CD14-positive monocyte (primary cell): Measurements from ENCODE around the gene HSPA12B. TPM values are rescaled to one million over a fixed set of nuclear protein-coding genes. Genes with fewer than 3 reads are reported as not detected.

ENCODE experiments used
- DNase-seq, 3 donors: peaks; one replicate each; pipeline ENCODE4 v3.0.0-alpha.2; 2011 to 2022
- H2AFZ ChIP-seq: 2 replicates; pipeline ENCODE4 v1.6.0; 2012; ENCODE audit warnings: mild to moderate bottlenecking, low read depth, low read length, inconsistent platforms; ENCODE audit not compliant: insufficient read depth, poor library complexity, severe bottlenecking
- H3K27ac ChIP-seq, 2 donors: 1 replicate in 1 of 2; 2 replicates in 1 of 2; pipeline ENCODE4 v1.5.1; 2012 to 2013; ENCODE audit warnings: low read length in 2 of 2, control low read depth in 1 of 2, inconsistent platforms in 1 of 2, low read depth in 1 of 2, mild to moderate bottlenecking in 1 of 2
- H3K27me3 ChIP-seq, 2 donors: one replicate each; pipeline versions ENCODE4 v1.6.0 to v1.6.1; 2011 to 2013; ENCODE audit warnings: low read length in 2 of 2; ENCODE audit not compliant: control insufficient read depth in 2 of 2, insufficient read depth in 2 of 2
- H3K36me3 ChIP-seq, 2 donors: replicated peaks in 1 of 2; 1 replicate in 1 of 2; 2 replicates in 1 of 2; pipeline versions ENCODE4 v1.5.1 to v1.6.1; 2012 to 2013; ENCODE audit warnings: low read length in 2 of 2, control low read depth in 1 of 2, inconsistent platforms in 1 of 2, mild to moderate bottlenecking in 1 of 2; ENCODE audit not compliant: insufficient read depth in 2 of 2, control insufficient read depth in 1 of 2
- H3K4me1 ChIP-seq, 2 donors: 1 replicate in 1 of 2; 2 replicates in 1 of 2; pipeline versions ENCODE4 v1.5.1 to v1.6.1; 2012 to 2013; ENCODE audit warnings: low read length in 2 of 2, control low read depth in 1 of 2, inconsistent platforms in 1 of 2, mild to moderate bottlenecking in 1 of 2, moderate library complexity in 1 of 2; ENCODE audit not compliant: insufficient read depth in 2 of 2, control insufficient read depth in 1 of 2
- H3K4me2 ChIP-seq: replicated peaks from 2 replicates; pipeline ENCODE3; 2012; ENCODE audit warnings: low read length, moderate library complexity, mild to moderate bottlenecking; ENCODE audit not compliant: poor library complexity, severe bottlenecking; ENCODE audit errors: extremely low read depth
- H3K4me3 ChIP-seq, 3 experiments: fragments of 200-600 bp in 1 of 3; sonication (generic) in 1 of 3; replicated peaks in 1 of 3; 1 replicate in 2 of 3; 2 replicates in 1 of 3; pipeline ENCODE4 v1.5.1; 2011 to 2013; ENCODE audit warnings: low read length in 3 of 3, mild to moderate bottlenecking in 3 of 3, control low read depth in 2 of 3, low read depth in 2 of 3, inconsistent platforms in 1 of 3, moderate library complexity in 1 of 3
- H3K79me2 ChIP-seq: 2 replicates; pipeline ENCODE4 v1.6.0; 2012; ENCODE audit warnings: mild to moderate bottlenecking, control low read depth, inconsistent platforms, low read length, moderate library complexity; ENCODE audit not compliant: insufficient read depth
- H3K9ac ChIP-seq: 2 replicates; pipeline ENCODE4 v1.6.0; 2017; ENCODE audit warnings: low read length, mild to moderate bottlenecking; ENCODE audit not compliant: insufficient read depth, poor library complexity, severe bottlenecking
- H3K9me3 ChIP-seq, 2 donors: replicated peaks in 1 of 2; 1 replicate in 1 of 2; 2 replicates in 1 of 2; pipeline versions ENCODE4 v1.5.1 to v1.6.1; 2012 to 2013; ENCODE audit warnings: low read length in 2 of 2, control low read depth in 1 of 2; ENCODE audit not compliant: control insufficient read depth in 1 of 2, insufficient read depth in 1 of 2
- H4K20me1 ChIP-seq: 2 replicates; pipeline ENCODE4 v1.6.0; 2012; ENCODE audit warnings: mild to moderate bottlenecking, low read length, control low read depth, moderate library complexity; ENCODE audit not compliant: insufficient read depth
- H3K27ac Mint-ChIP-seq, 7 donors: one replicate each; pipeline ENCODE4 v1.8.0; 2020; ENCODE audit warnings: mild to moderate bottlenecking in 7 of 7, mixed read lengths in 7 of 7, moderate library complexity in 6 of 7, inconsistent platforms in 2 of 7
- H3K27me3 Mint-ChIP-seq, 3 donors: one replicate each; pipeline ENCODE4 v1.8.0; 2021 to 2022; ENCODE audit warnings: low read depth in 3 of 3, mild to moderate bottlenecking in 3 of 3, mixed read lengths in 3 of 3, moderate library complexity in 3 of 3, inconsistent platforms in 1 of 3
- H3K36me3 Mint-ChIP-seq, 2 donors: one replicate each; pipeline ENCODE4 v1.8.0; 2020; ENCODE audit warnings: mixed read lengths in 2 of 2, inconsistent platforms in 1 of 2, mild to moderate bottlenecking in 1 of 2
- H3K4me1 Mint-ChIP-seq: one replicate; pipeline ENCODE4 v1.8.0; 2020; ENCODE audit warnings: mild to moderate bottlenecking, mixed read lengths
- H3K4me3 Mint-ChIP-seq, 2 donors: one replicate each; pipeline ENCODE4 v1.8.0; 2020; ENCODE audit warnings: mild to moderate bottlenecking in 2 of 2, mixed read lengths in 2 of 2, moderate library complexity in 1 of 2
- H3K9me3 Mint-ChIP-seq, 7 donors: one replicate each; pipeline ENCODE4 v1.8.0; 2020 to 2022; ENCODE audit warnings: mixed read lengths in 7 of 7, mild to moderate bottlenecking in 6 of 7, moderate library complexity in 6 of 7, inconsistent platforms in 2 of 7
- WGBS: methylation state at CpG from one replicate; pipeline ENCODE4 v1.1.5; 2013; ENCODE audit warnings: missing lambda C conversion rate; ENCODE audit not compliant: insufficient coverage; 5-methylcytosine and 5-hydroxymethylcytosine counted together
- intact Hi-C, 2 donors: fragments of 100-400 bp; cut with micrococcal nuclease; formaldehyde crosslinking; loops; one replicate each; pipeline versions ENCODE4 v1.15.0 to v1.15.1; 2023
- polyA plus RNA-seq, 3 donors: library from polyadenylated mRNA; depleted of rRNA in 1 of 3; unstranded in 2 of 3; stranded (reverse) in 1 of 3; fragments of 300-500 nt in 2 of 3; fragments of >200 nt in 1 of 3; fragmentation: Illumina TruSeq in 2 of 3; gene quantifications; 1 replicate in 2 of 3; 2 replicates in 1 of 3; pipeline ENCODE4 v1.2.3, GENCODE V29; 2012 to 2021
- TF ChIP-seq, protein P1 (sequence below): fragments of 200-600 bp; IDR thresholded peaks from one replicate; pipeline ENCODE4 v1.8.0; 2022; ENCODE audit warnings: antibody characterized with exemption, mild to moderate bottlenecking

HSPA12B gene
- polyA plus RNA-seq, 3 donors: not detected

DNA sequence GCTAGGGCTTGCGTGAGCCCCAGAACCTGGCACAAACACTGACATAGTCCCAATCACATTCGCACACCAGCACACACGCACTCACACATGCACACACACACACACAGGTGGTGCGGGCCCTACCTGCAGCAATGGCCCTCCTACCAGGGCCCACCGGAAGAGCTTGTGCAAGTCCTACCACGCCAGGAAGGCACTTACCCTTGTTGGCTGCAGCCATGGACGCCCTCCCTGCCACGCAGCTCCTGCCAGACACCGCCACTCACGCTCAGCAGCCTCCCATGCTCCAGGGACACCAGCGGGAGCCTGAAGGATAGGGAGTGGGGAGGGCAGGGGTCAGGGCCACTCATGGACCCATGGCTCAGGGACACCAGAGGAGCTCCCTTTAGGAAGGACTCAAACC lies 27.4 kb downstream of the HSPA12B start:
- Histone ChIP-seq H3K9ac (no peak overlapping the region), H3K4me1 (peaks cover 50 to 57% of the 10 kb centered on the region in 2 donors), H3K4me3 (no peak overlapping the region), H2AFZ (no peak overlapping the region), H3K27ac (peak overlapping the region in 1 of 2 donors; percentile 67), H3K4me2 (no peak overlapping the region), H3K9me3 (no peaks in the 10 kb centered on the region), H3K36me3 (peaks cover 45 to 66% of the 10 kb centered on the region in 2 donors), H4K20me1 (peaks cover 34% of the 10 kb centered on the region), H3K27me3 (no peaks in the 10 kb centered on the region), H3K79me2 (peaks cover 81% of the 10 kb centered on the region)
- WGBS: 98% methylated on average over 6 of the region's 11 CpGs
- peaks cover 0 to 6% (median 0%) of the 10 kb centered on the region in 3 donors for H3K27me3 Mint-ChIP-seq
- H3K9me3 Mint-ChIP-seq: no peaks in the 10 kb centered on the region
- peak overlapping the region in 6 of 7 donors; percentile 54 to 88 (median 78) for H3K27ac Mint-ChIP-seq
- DNase-seq: no peak
- peaks cover 69% of the 10 kb centered on the region for H3K4me1 Mint-ChIP-seq
- peaks cover 51 to 65% of the 10 kb centered on the region in 2 donors for H3K36me3 Mint-ChIP-seq
- H3K4me3 Mint-ChIP-seq: no peak overlapping the region
- intact Hi-C loops: loop anchor here (10.0 kb wide), 2 partner anchors 55 to 65 kb away; partner anchors contain the start of gene AP5S1 (in 1 of the 2)
- TF ChIP-seq, protein P1, sequence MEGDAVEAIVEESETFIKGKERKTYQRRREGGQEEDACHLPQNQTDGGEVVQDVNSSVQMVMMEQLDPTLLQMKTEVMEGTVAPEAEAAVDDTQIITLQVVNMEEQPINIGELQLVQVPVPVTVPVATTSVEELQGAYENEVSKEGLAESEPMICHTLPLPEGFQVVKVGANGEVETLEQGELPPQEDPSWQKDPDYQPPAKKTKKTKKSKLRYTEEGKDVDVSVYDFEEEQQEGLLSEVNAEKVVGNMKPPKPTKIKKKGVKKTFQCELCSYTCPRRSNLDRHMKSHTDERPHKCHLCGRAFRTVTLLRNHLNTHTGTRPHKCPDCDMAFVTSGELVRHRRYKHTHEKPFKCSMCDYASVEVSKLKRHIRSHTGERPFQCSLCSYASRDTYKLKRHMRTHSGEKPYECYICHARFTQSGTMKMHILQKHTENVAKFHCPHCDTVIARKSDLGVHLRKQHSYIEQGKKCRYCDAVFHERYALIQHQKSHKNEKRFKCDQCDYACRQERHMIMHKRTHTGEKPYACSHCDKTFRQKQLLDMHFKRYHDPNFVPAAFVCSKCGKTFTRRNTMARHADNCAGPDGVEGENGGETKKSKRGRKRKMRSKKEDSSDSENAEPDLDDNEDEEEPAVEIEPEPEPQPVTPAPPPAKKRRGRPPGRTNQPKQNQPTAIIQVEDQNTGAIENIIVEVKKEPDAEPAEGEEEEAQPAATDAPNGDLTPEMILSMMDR: no peak

DNA sequence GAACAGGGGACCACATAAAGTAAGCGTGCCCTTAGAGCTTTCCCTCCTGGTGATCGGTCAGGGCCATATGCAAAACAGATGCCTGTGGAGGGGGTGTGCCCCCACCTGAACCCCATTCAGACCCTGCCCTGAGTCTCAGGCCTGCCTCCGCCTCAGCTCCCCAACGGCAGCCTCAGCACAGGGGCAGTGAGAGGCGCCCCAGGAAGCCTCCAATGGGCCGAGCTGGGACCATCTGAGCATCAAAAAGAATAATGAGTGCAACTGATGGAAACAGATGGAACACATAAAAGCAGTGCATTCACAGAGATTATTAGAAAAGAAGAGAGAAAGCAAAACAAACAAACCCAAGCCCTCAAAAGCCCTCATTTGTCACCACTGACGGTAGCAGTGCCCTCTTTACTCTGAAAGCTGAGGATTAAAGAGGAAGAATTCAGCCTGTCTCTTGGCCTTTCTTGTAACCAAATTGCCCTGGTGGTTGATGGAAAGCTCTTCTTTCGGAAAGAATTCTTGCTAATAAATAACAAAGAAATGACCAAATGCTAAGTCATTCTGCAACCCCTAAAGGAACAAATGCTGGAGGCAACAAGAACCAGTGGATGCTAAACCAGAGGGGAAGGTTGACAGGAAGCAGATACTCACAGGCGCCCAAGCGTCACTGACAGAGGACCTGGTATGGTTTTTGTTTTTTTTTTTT lies 28.3 kb downstream of the HSPA12B start:
- Histone ChIP-seq H3K27me3 (no peaks in the 10 kb centered on the region), H2AFZ (no peak overlapping the region), H4K20me1 (peaks cover 30% of the 10 kb centered on the region), H3K9ac (no peak overlapping the region), H3K79me2 (peaks cover 83% of the 10 kb centered on the region), H3K4me2 (no peak overlapping the region), H3K4me1 (peaks cover 59 to 67% of the 10 kb centered on the region in 2 donors), H3K27ac (peak overlapping the region; percentile 6 to 67), H3K36me3 (peaks cover 37 to 57% of the 10 kb centered on the region in 2 donors), H3K4me3 (no peak overlapping the region), H3K9me3 (no peaks in the 10 kb centered on the region)
- no peaks in the 10 kb centered on the region for H3K9me3 Mint-ChIP-seq
- H3K36me3 Mint-ChIP-seq: peaks cover 42 to 56% of the 10 kb centered on the region in 2 donors
- TF ChIP-seq, protein P1: no peak
- H3K4me1 Mint-ChIP-seq: peaks cover 78% of the 10 kb centered on the region
- intact Hi-C loops: loop anchor here (10.0 kb wide), 2 partner anchors 54 to 64 kb away; partner anchors contain the start of gene AP5S1 (in 1 of the 2)
- H3K27me3 Mint-ChIP-seq: peaks cover 0 to 6% (median 0%) of the 10 kb centered on the region in 3 donors
- H3K4me3 Mint-ChIP-seq: no peak overlapping the region
- 79% methylated on average over 8 of the region's 10 CpGs for WGBS
- DNase-seq: no peak
- peak overlapping the region in 5 of 7 donors; percentile 42 to 78 (median 57) for H3K27ac Mint-ChIP-seq
